ENCODE measurements around the gene TNS1.

GRCh38 chr2:217807753-217808152 is 195.0 kb downstream of the TNS1 start:
- TF ChIP-seq POLR2A (IDR thresholded peaks at IDR 0.05; ENCODE audit: low read depth, low read length) (no peak), BACH1 (IDR thresholded peaks at IDR 0.05; ENCODE audit: borderline replicate concordance) (no peak)
